Upper lobe of right lung (tissue), 1 donor: ENCODE results near the gene SEMA6A. TPM values are rescaled to one million over a fixed set of nuclear protein-coding genes. Genes with fewer than 3 reads are reported as not detected.

ENCODE experiments used
- ATAC-seq: fragments of 200-7000 bp; cut with Tn5 transposase; one replicate; pipeline ENCODE4 v1.9.1; 2020; ENCODE audit warnings: mild to moderate bottlenecking, moderate library complexity
- DNase-seq: peaks from one replicate; pipeline ENCODE4 v3.0.0-alpha.2; 2020
- H3K27ac ChIP-seq: fragments of 200-600 bp; one replicate; pipeline ENCODE4 v1.8.0; 2022
- H3K27me3 ChIP-seq: fragments of 200-600 bp; one replicate; pipeline ENCODE4 v1.8.0; 2022; ENCODE audit warnings: mild to moderate bottlenecking
- H3K36me3 ChIP-seq: fragments of 200-600 bp; one replicate; pipeline ENCODE4 v1.8.0; 2022
- H3K4me1 ChIP-seq: fragments of 200-600 bp; one replicate; pipeline ENCODE4 v1.8.0; 2022
- H3K4me3 ChIP-seq: fragments of 200-600 bp; one replicate; pipeline ENCODE4 v1.8.0; 2022; ENCODE audit warnings: mild to moderate bottlenecking
- H3K9me3 ChIP-seq: fragments of 200-600 bp; one replicate; pipeline ENCODE4 v1.8.0; 2022
- CTCF ChIP-seq: fragments of 200-600 bp; IDR thresholded peaks from one replicate; pipeline ENCODE4 v1.8.0; 2022; ENCODE audit warnings: antibody characterized with exemption
- intact Hi-C: fragments of 100-400 bp; cut with DNase I; formaldehyde crosslinking; loops from one replicate; pipeline ENCODE4 v1.11.0; 2022
- total RNA-seq: library from RNA; stranded (reverse); fragmentation: NEBNext Ultra II Directional; extraction: Animal tissue kit (Norgen Biotek cat#: 25700); gene quantifications from one replicate; pipeline ENCODE4 v1.2.1, GENCODE V29; 2021
- donor health status: DM: no; HTN: yes; CAD: no; lungs with severe emphysema.

The SEMA6A gene
- total RNA-seq, 1 donor from 2014 or later: 33.3 TPM

GRCh38 chr5:116495786-116496357 lies 78.8 kb downstream of the SEMA6A start:
- Histone ChIP-seq H3K4me3 (no peak overlapping the region), H3K27ac (no peak overlapping the region), H3K36me3 (no peaks in the 10 kb centered on the region), H3K9me3 (no peaks in the 10 kb centered on the region), H3K4me1 (peaks cover 8% of the 10 kb centered on the region), H3K27me3 (no peaks in the 10 kb centered on the region)
- TF ChIP-seq CTCF: no peak
- intact Hi-C loops: no loop called here
- DNase-seq: no peak
- ATAC-seq: no peak

GRCh38 chr5:116494784-116495450 lies 79.7 kb downstream of the SEMA6A start:
- Histone ChIP-seq H3K27ac (no peak overlapping the region), H3K4me3 (no peak overlapping the region), H3K4me1 (peaks cover 8% of the 10 kb centered on the region), H3K36me3 (no peaks in the 10 kb centered on the region), H3K27me3 (no peaks in the 10 kb centered on the region), H3K9me3 (no peaks in the 10 kb centered on the region)
- no peak for TF ChIP-seq CTCF
- DNase-seq: no peak
- ATAC-seq: peak; percentile 39
- intact Hi-C loops: no loop called here

- ATAC-seq (no peak), DNase-seq (no peak)
- no peaks in the 10 kb centered on the region for H3K27me3 ChIP-seq
- TF ChIP-seq CTCF: no peak
- intact Hi-C loops: no loop called here
- peaks cover 8% of the 10 kb centered on the region for H3K4me1 ChIP-seq
- no peak overlapping the region for H3K4me3 ChIP-seq
- no peak overlapping the region for H3K27ac ChIP-seq
- H3K36me3 ChIP-seq: no peaks in the 10 kb centered on the region
- no peaks in the 10 kb centered on the region for H3K9me3 ChIP-seq
Measured at GRCh38 chr5:116492776-116493175, 81.8 kb downstream of the SEMA6A start.

- intact Hi-C loops: no loop called here
- Histone ChIP-seq H3K27me3 (no peaks in the 10 kb centered on the region), H3K36me3 (no peaks in the 10 kb centered on the region), H3K4me1 (peaks cover 8% of the 10 kb centered on the region), H3K4me3 (no peak overlapping the region), H3K27ac (no peak overlapping the region), H3K9me3 (no peaks in the 10 kb centered on the region)
- TF ChIP-seq CTCF: no peak
- DNase-seq: no peak
- ATAC-seq: peak; percentile 46
Measured at GRCh38 chr5:116492016-116492623, 82.5 kb downstream of the SEMA6A start.

GRCh38 chr5:116488356-116489041 lies 86.1 kb downstream of the SEMA6A start:
- no peak overlapping the region for H3K4me3 ChIP-seq
- ATAC-seq (no peak), DNase-seq (no peak)
- no peak overlapping the region for H3K27ac ChIP-seq
- H3K27me3 ChIP-seq: no peaks in the 10 kb centered on the region
- peaks cover 8% of the 10 kb centered on the region for H3K4me1 ChIP-seq
- intact Hi-C loops: no loop called here
- no peak for TF ChIP-seq CTCF
- H3K36me3 ChIP-seq: peaks cover 9% of the 10 kb centered on the region
- no peaks in the 10 kb centered on the region for H3K9me3 ChIP-seq
